Measurements from ENCODE around the gene SSBP3. TPM values are rescaled to one million over a fixed set of nuclear protein-coding genes. Genes with fewer than 3 reads are reported as not detected.
A peak's percentile ranks its signal among the peaks of the same experiment; 100 is the strongest.
"Not testable (repeated sequence)": the region's sequence is repeated elsewhere in the genome, so short reads cannot be mapped to it uniquely, and the experiment has no call there.

SSBP3 gene
- total and polyA plus RNA-seq, 4 donors, result 23.3 to 108 (median 66.3) TPM

- H3K27me3 ChIP-seq (ENCODE audit: control insufficient read depth, insufficient read depth, low read length), result no peaks in the 10 kb centered on the region
- 40% methylated on average over 1 of the region's 3 CpGs for WGBS (ENCODE audit: insufficient coverage)
- peaks cover 34% of the 10 kb centered on the region for H3K4me1 ChIP-seq (ENCODE audit: control insufficient read depth, insufficient read depth, low read length)
- H3K27ac ChIP-seq (ENCODE audit: low read depth, low read length), result no peak overlapping the region
- no peak for DNase-seq (ENCODE audit: low read depth in 4 of 6, low spot score in 6 of 6)
- peaks cover 33% of the 10 kb centered on the region for H3K36me3 ChIP-seq (ENCODE audit: control insufficient read depth, insufficient read depth, low read length)
- H3K9me3 ChIP-seq (ENCODE audit: control insufficient read depth, insufficient read depth, low read length), result no peaks in the 10 kb centered on the region
- no peak overlapping the region for H3K4me3 ChIP-seq (ENCODE audit: low read depth, low read length)
Measured at GRCh38 chr1:54397980-54398379, 8.2 kb downstream of the SSBP3 start.

- H3K27me3 ChIP-seq (ENCODE audit: control insufficient read depth, insufficient read depth, low read length), result no peaks in the 10 kb centered on the region
- H3K27ac ChIP-seq (ENCODE audit: low read depth, low read length), result peak overlapping the region; percentile 59
- no peak overlapping the region for H3K4me3 ChIP-seq (ENCODE audit: low read depth, low read length)
- WGBS (ENCODE audit: insufficient coverage), result 33% methylated on average over 4 of the region's 5 CpGs
- H3K4me1 ChIP-seq (ENCODE audit: control insufficient read depth, insufficient read depth, low read length), result peaks cover 35% of the 10 kb centered on the region
- no peaks in the 10 kb centered on the region for H3K9me3 ChIP-seq (ENCODE audit: control insufficient read depth, insufficient read depth, low read length)
- DNase-seq (ENCODE audit: low read depth in 4 of 6, low spot score in 6 of 6), result peak in 2 of 6 donors; percentile 38 to 65
- peaks cover 34% of the 10 kb centered on the region for H3K36me3 ChIP-seq (ENCODE audit: control insufficient read depth, insufficient read depth, low read length)
Measured at GRCh38 chr1:54397090-54397591, 9.1 kb downstream of the SSBP3 start.

GRCh38 chr1:54396261-54396933, 9.8 kb downstream of the SSBP3 start:
- H3K36me3 ChIP-seq (ENCODE audit: control insufficient read depth, insufficient read depth, low read length), result peaks cover 40% of the 10 kb centered on the region
- peak overlapping the region; percentile 59 for H3K27ac ChIP-seq (ENCODE audit: low read depth, low read length)
- WGBS (ENCODE audit: insufficient coverage), result 14% methylated on average over 5 of the region's 8 CpGs
- peaks cover 42% of the 10 kb centered on the region for H3K4me1 ChIP-seq (ENCODE audit: control insufficient read depth, insufficient read depth, low read length)
- no peak overlapping the region for H3K4me3 ChIP-seq (ENCODE audit: low read depth, low read length)
- H3K27me3 ChIP-seq (ENCODE audit: control insufficient read depth, insufficient read depth, low read length), result no peaks in the 10 kb centered on the region
- no peaks in the 10 kb centered on the region for H3K9me3 ChIP-seq (ENCODE audit: control insufficient read depth, insufficient read depth, low read length)
- peak in 2 of 6 donors; percentile 76 to 87 for DNase-seq (ENCODE audit: low read depth in 4 of 6, low spot score in 6 of 6)

- 94% methylated on average over 8 of the region's 11 CpGs for WGBS (ENCODE audit: insufficient coverage)
- H3K36me3 ChIP-seq (ENCODE audit: control insufficient read depth, insufficient read depth, low read length), result peaks cover 41% of the 10 kb centered on the region
Measured at GRCh38 chr1:54395281-54395934, 10.8 kb downstream of the SSBP3 start.

GRCh38 chr1:54394104-54394503, 12.1 kb downstream of the SSBP3 start:
- H3K27ac ChIP-seq (ENCODE audit: low read depth, low read length), result no peak overlapping the region
- no peak overlapping the region for H3K4me3 ChIP-seq (ENCODE audit: low read depth, low read length)
- DNase-seq (ENCODE audit: low read depth in 4 of 6, low spot score in 6 of 6), result no peak
- no peaks in the 10 kb centered on the region for H3K9me3 ChIP-seq (ENCODE audit: control insufficient read depth, insufficient read depth, low read length)
- H3K27me3 ChIP-seq (ENCODE audit: control insufficient read depth, insufficient read depth, low read length), result no peaks in the 10 kb centered on the region
- 92% methylated on average over 1 of the region's 4 CpGs for WGBS (ENCODE audit: insufficient coverage)
- peaks cover 55% of the 10 kb centered on the region for H3K4me1 ChIP-seq (ENCODE audit: control insufficient read depth, insufficient read depth, low read length)
- peaks cover 43% of the 10 kb centered on the region for H3K36me3 ChIP-seq (ENCODE audit: control insufficient read depth, insufficient read depth, low read length)

More at GRCh38 chr1:54395281-54395934, 10.8 kb downstream of the SSBP3 start:
- no peak for DNase-seq (ENCODE audit: low read depth in 4 of 6, low spot score in 6 of 6)
- Histone ChIP-seq H3K4me1 (ENCODE audit: control insufficient read depth, insufficient read depth, low read length) (peaks cover 52% of the 10 kb centered on the region), H3K27me3 (ENCODE audit: control insufficient read depth, insufficient read depth, low read length) (no peaks in the 10 kb centered on the region), H3K9me3 (ENCODE audit: control insufficient read depth, insufficient read depth, low read length) (no peaks in the 10 kb centered on the region), H3K4me3 (ENCODE audit: low read depth, low read length) (no peak overlapping the region), H3K27ac (ENCODE audit: low read depth, low read length) (no peak overlapping the region)

- Histone ChIP-seq H3K36me3 (ENCODE audit: control insufficient read depth, insufficient read depth, low read length) (peaks cover 34% of the 10 kb centered on the region), H3K27me3 (ENCODE audit: control insufficient read depth, insufficient read depth, low read length) (no peaks in the 10 kb centered on the region), H3K9me3 (ENCODE audit: control insufficient read depth, insufficient read depth, low read length) (no peaks in the 10 kb centered on the region), H3K27ac (ENCODE audit: low read depth, low read length) (no peak overlapping the region), H3K4me3 (ENCODE audit: low read depth, low read length) (no peak overlapping the region), H3K4me1 (ENCODE audit: control insufficient read depth, insufficient read depth, low read length) (peaks cover 47% of the 10 kb centered on the region)
- DNase-seq (ENCODE audit: low read depth in 4 of 6, low spot score in 6 of 6), result no peak
- 80% methylated on average over 1 of the region's 3 CpGs for WGBS (ENCODE audit: insufficient coverage)
Measured at GRCh38 chr1:54392401-54392800, 13.8 kb downstream of the SSBP3 start.

- H3K27me3 ChIP-seq (ENCODE audit: control insufficient read depth, insufficient read depth, low read length), result no peaks in the 10 kb centered on the region
- no peak overlapping the region for H3K4me3 ChIP-seq (ENCODE audit: low read depth, low read length)
- DNase-seq (ENCODE audit: low read depth in 4 of 6, low spot score in 6 of 6), result peak in 1 of 6 donors; percentile 48
- H3K27ac ChIP-seq (ENCODE audit: low read depth, low read length), result no peak overlapping the region
- H3K36me3 ChIP-seq (ENCODE audit: control insufficient read depth, insufficient read depth, low read length), result peaks cover 28% of the 10 kb centered on the region
- 64% methylated on average over 10 of the region's 15 CpGs for WGBS (ENCODE audit: insufficient coverage)
- no peaks in the 10 kb centered on the region for H3K9me3 ChIP-seq (ENCODE audit: control insufficient read depth, insufficient read depth, low read length)
- peaks cover 43% of the 10 kb centered on the region for H3K4me1 ChIP-seq (ENCODE audit: control insufficient read depth, insufficient read depth, low read length)
Measured at GRCh38 chr1:54391450-54392209, 14.6 kb downstream of the SSBP3 start.

- WGBS (ENCODE audit: insufficient coverage), result 48% methylated on average over 24 of the region's 24 CpGs
- no peaks in the 10 kb centered on the region for H3K9me3 ChIP-seq (ENCODE audit: control insufficient read depth, insufficient read depth, low read length)
- H3K4me1 ChIP-seq (ENCODE audit: control insufficient read depth, insufficient read depth, low read length), result peaks cover 41% of the 10 kb centered on the region
- H3K27ac ChIP-seq (ENCODE audit: low read depth, low read length), result no peak overlapping the region
- peak in 1 of 6 donors; percentile 69 for DNase-seq (ENCODE audit: low read depth in 4 of 6, low spot score in 6 of 6)
- peaks cover 30% of the 10 kb centered on the region for H3K36me3 ChIP-seq (ENCODE audit: control insufficient read depth, insufficient read depth, low read length)
- H3K4me3 ChIP-seq (ENCODE audit: low read depth, low read length), result no peak overlapping the region
- H3K27me3 ChIP-seq (ENCODE audit: control insufficient read depth, insufficient read depth, low read length), result no peaks in the 10 kb centered on the region
Measured at GRCh38 chr1:54390655-54391054, 15.5 kb downstream of the SSBP3 start.

GRCh38 chr1:54389608-54390007, 16.6 kb downstream of the SSBP3 start:
- H3K4me3 ChIP-seq (ENCODE audit: low read depth, low read length); DNase-seq (ENCODE audit: low read depth in 4 of 6, low spot score in 6 of 6); H3K9me3 ChIP-seq (ENCODE audit: control insufficient read depth, insufficient read depth, low read length); H3K27ac ChIP-seq (ENCODE audit: low read depth, low read length); H3K27me3 ChIP-seq (ENCODE audit: control insufficient read depth, insufficient read depth, low read length): not testable (repeated sequence)
- Histone ChIP-seq H3K4me1 (ENCODE audit: control insufficient read depth, insufficient read depth, low read length) (peaks cover 40% of the 10 kb centered on the region), H3K36me3 (ENCODE audit: control insufficient read depth, insufficient read depth, low read length) (peaks cover 30% of the 10 kb centered on the region)
- 92% methylated on average over 2 of the region's 2 CpGs for WGBS (ENCODE audit: insufficient coverage)

Measured in spinal cord (tissue), 10 donors.